ENCODE data around the gene PCDHA1. TPM values are rescaled to one million over a fixed set of nuclear protein-coding genes. Genes with fewer than 3 reads are reported as not detected.
"Not testable (repeated sequence)": the region's sequence is repeated elsewhere in the genome, so short reads cannot be mapped to it uniquely, and the experiment has no call there.

PCDHA1 gene
- total RNA-seq, 4 donors from 2014 or later, result not detected

DNA sequence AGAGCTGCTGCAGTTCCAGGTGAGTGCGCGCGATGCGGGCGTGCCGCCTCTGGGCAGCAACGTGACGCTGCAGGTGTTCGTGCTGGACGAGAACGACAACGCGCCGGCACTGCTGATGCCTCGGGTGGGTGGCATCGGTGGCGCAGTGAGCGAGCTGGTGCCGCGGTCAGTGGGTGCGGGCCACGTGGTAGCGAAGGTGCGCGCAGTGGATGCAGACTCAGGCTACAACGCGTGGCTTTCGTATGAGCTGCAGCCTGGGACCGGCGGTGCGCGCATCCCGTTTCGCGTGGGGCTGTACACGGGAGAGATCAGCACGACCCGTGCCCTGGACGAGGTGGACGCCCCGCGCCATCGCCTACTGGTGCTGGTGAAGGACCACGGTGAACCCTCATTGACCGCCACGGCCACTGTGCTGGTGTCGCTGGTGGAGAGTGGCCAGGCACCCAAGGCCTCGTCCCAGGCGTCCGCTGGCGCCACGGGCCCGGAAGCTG lies 16.9 kb downstream of the PCDHA1 start:
- Histone ChIP-seq H3K36me3 (no peaks in the 10 kb centered on the region), H3K9me3 (peaks cover 0 to 53% (median 4%) of the 10 kb centered on the region in 4 donors), H3K4me3 (no peak overlapping the region), H3K27me3 (no peaks in the 10 kb centered on the region), H3K27ac (no peak overlapping the region), H3K4me1 (no peaks in the 10 kb centered on the region)
- TF ChIP-seq, protein P1, sequence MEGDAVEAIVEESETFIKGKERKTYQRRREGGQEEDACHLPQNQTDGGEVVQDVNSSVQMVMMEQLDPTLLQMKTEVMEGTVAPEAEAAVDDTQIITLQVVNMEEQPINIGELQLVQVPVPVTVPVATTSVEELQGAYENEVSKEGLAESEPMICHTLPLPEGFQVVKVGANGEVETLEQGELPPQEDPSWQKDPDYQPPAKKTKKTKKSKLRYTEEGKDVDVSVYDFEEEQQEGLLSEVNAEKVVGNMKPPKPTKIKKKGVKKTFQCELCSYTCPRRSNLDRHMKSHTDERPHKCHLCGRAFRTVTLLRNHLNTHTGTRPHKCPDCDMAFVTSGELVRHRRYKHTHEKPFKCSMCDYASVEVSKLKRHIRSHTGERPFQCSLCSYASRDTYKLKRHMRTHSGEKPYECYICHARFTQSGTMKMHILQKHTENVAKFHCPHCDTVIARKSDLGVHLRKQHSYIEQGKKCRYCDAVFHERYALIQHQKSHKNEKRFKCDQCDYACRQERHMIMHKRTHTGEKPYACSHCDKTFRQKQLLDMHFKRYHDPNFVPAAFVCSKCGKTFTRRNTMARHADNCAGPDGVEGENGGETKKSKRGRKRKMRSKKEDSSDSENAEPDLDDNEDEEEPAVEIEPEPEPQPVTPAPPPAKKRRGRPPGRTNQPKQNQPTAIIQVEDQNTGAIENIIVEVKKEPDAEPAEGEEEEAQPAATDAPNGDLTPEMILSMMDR (IDR thresholded peaks at IDR 0.05), result no peak
- no peak for TF ChIP-seq POLR2A (IDR thresholded peaks at IDR 0.05)
- TF ChIP-seq EP300 (IDR thresholded peaks at IDR 0.05), result no peak
- 44 to 58% methylated on average over 29 to 53 of the region's 53 CpGs for WGBS, 2 donors
- DNase-seq (ENCODE audit: low spot score in 2 of 2), result no peak

DNA sequence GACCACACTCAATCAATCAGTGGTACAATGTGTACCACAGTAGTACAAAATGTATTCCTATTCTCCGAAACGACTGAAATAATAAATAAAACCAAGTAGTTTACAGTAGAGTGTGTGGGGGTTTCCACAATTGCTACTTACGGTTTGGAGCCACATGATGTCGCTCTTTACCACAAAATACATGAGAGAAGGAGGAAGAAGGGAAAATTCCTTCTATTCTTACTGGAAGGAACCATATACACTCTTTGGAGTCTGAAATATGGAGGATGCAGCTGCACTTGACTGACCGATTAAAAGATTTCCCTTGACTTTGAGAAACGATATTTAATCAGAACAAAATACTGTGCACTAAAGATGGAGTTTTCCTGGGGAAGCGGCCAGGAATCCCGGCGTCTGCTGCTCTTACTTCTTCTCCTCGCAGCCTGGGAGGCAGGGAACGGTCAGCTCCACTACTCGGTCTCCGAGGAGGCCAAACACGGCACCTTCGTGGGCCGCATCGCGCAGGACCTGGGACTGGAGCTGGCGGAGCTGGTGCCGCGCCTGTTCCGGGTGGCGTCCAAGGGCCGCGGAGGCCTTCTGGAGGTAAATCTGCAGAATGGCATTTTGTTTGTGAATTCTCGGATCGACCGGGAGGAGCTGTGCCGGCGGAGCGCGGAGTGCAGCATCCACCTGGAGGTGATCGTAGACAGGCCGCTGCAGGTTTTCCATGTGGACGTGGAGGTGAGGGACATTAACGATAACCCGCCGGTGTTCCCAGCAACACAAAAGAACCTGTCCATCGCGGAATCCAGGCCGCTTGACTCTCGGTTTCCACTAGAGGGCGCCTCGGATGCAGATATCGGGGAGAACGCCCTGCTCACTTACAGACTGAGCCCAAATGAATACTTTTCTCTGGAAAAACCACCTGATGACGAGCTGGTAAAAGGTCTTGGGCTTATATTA lies 21.2 kb downstream of the PCDHA1 start, which contains the start of gene PCDHA4:
PCDHA4 (plus strand) TSS at position 235 of the 942 bp plus-strand sequence.
- Histone ChIP-seq H3K27ac (peak within 1 kb of the TSS in 2 of 4 donors; percentile 12 to 52), H3K36me3 (peaks cover 0 to 3% (median 0%) of the 10 kb centered on the region in 3 donors), H3K4me3 (peak within 1 kb of the TSS; percentile 22 to 51 (median 28)), H3K4me1 (no peaks in the 10 kb centered on the region), H3K9me3 (peaks cover 0 to 74% (median 6%) of the 10 kb centered on the region in 4 donors), H3K27me3 (no peaks in the 10 kb centered on the region)
- DNase-seq (ENCODE audit: low spot score in 2 of 2), result peak in 1 of 2 donors; percentile 30
- 21 to 23% methylated on average over 38 to 40 of the region's 47 CpGs for WGBS, 2 donors
- TF ChIP-seq, protein P1 (IDR thresholded peaks at IDR 0.05), result peak in 3 of 5 experiments; percentile 20 to 40 (median 37)
- TF ChIP-seq EP300 (IDR thresholded peaks at IDR 0.05), result no peak

DNA sequence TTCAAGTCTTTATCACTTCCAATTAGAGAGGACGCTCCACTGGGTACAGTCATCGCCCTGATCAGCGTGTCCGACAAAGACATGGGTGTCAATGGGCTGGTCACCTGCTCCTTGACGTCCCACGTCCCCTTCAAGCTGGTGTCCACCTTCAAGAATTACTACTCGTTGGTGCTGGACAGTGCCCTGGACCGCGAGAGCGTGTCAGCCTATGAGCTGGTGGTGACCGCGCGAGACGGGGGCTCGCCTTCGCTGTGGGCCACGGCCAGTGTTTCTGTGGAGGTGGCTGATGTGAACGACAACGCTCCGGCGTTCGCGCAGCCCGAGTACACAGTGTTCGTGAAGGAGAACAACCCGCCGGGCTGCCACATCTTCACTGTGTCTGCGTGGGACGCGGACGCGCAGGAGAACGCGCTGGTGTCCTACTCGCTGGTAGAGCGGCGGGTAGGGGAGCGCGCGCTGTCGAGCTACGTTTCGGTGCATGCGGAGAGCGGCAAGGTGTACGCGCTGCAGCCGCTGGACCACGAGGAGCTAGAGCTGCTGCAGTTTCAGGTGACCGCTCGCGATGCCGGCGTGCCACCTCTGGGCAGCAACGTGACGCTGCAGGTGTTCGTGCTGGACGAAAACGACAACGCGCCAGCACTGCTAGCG lies 22.4 kb downstream of the PCDHA1 start:
- H3K9me3 ChIP-seq, result peaks cover 0 to 67% (median 6%) of the 10 kb centered on the region in 4 donors
- not testable (repeated sequence) for H3K4me1 ChIP-seq; H3K27ac ChIP-seq; H3K4me3 ChIP-seq; DNase-seq (ENCODE audit: low spot score in 2 of 2); H3K27me3 ChIP-seq; H3K36me3 ChIP-seq
- 69 to 70% methylated on average over 30 to 61 of the region's 62 CpGs for WGBS, 2 donors

DNA sequence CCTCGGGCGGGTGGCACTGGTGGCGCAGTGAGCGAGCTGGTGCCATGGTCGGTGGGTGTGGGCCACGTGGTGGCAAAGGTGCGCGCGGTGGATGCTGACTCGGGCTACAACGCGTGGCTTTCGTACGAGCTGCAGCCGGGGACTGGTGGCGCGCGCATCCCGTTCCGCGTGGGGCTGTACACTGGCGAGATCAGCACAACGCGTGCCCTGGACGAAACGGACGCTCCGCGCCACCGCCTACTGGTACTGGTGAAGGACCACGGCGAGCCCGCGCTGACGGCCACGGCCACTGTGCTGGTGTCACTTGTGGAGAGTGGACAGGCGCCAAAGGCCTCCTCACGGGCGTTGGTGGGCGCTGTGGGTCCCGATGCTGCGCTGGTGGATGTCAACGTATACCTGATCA lies 22.9 kb downstream of the PCDHA1 start:
- H3K4me1 ChIP-seq, result no peaks in the 10 kb centered on the region
- H3K4me3 ChIP-seq, result no peak overlapping the region
- H3K9me3 ChIP-seq, result peaks cover 0 to 62% (median 6%) of the 10 kb centered on the region in 4 donors
- 76 to 77% methylated on average over 11 to 39 of the region's 43 CpGs for WGBS, 2 donors
- H3K27me3 ChIP-seq, result no peaks in the 10 kb centered on the region
- no peak for DNase-seq (ENCODE audit: low spot score in 2 of 2)
- no peak overlapping the region for H3K27ac ChIP-seq
- TF ChIP-seq EP300 (IDR thresholded peaks at IDR 0.05), result no peak
- no peak for TF ChIP-seq POLR2A (IDR thresholded peaks at IDR 0.05)
- TF ChIP-seq, protein P1 (IDR thresholded peaks at IDR 0.05), result no peak
- H3K36me3 ChIP-seq, result peaks cover 0 to 3% (median 0%) of the 10 kb centered on the region in 3 donors

DNA sequence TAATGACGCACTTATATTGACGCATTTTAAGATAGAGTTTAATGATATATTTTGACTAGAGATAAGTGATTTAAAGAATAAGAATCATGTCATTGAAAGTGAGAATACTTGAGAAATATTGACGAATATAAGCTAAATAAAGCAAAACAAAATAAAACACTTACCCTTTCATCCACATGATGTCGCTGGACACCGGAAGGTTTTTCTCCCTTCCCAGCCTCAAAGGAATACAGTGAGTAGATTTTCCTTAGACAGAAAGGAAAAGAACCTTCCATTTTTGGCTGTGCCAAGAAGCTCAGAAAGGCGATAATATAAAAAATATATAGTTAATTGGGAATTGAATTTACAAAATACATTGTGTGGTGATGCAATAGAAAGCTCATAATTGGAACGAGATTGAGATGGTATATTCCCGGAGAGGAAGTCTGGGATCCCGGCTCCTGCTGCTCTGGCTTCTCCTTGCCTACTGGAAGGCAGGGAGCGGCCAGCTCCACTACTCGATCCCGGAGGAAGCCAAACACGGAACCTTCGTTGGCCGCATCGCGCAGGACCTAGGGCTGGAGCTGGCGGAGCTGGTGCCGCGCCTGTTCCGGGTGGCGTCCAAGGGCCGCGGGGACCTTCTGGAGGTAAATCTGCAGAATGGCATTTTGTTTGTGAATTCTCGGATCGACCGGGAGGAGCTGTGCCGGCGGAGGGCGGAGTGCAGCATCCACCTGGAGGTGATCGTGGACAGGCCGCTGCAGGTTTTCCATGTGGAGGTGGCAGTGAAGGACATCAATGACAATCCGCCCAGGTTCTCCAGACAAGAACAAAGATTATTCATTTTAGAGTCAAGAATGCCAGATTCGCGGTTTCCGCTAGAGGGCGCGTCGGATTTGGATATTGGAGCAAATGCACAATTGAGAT lies 35.7 kb downstream of the PCDHA1 start, which contains the start of gene PCDHA5:
PCDHA5 (plus strand) TSS at position 239 of the 906 bp plus-strand sequence.
- TF ChIP-seq, protein P1 (IDR thresholded peaks at IDR 0.05), result peak in 2 of 5 experiments; percentile 15 to 26
- TF ChIP-seq EP300 (IDR thresholded peaks at IDR 0.05) (no peak), POLR2A (IDR thresholded peaks at IDR 0.05) (no peak)
- 28 to 34% methylated on average over 39 of the region's 39 CpGs for WGBS, 2 donors
- Histone ChIP-seq H3K27me3 (no peaks in the 10 kb centered on the region), H3K36me3 (no peaks in the 10 kb centered on the region), H3K4me1 (no peaks in the 10 kb centered on the region), H3K27ac (no peak within 1 kb of the TSS), H3K4me3 (peak within 1 kb of the TSS in 1 of 4 donors; percentile 33), H3K9me3 (peaks cover 0 to 42% (median 4%) of the 10 kb centered on the region in 4 donors)
- DNase-seq (ENCODE audit: low spot score in 2 of 2), result peak in 1 of 2 donors; percentile 19
